ENCODE data around the gene MAN1C1.

DNA sequence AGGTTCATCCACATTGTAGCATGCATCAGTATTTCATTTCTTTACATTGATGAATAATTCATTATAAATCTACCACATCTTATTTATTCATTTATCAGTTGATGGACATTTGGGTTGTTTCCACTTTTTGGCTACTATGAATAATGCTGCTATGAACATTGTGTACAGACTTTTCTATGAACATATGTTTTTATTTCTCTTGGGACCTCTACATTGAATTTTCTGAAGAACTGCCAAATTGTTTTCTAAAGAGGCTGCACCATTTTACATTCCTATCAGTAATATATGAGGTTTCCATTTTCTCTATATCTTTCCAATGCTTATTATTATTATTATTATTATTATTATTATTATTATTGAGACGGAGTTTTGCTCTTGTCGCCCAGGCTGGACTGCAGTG is 102.1 kb downstream of the MAN1C1 start:
- TF ChIP-seq, protein P1, sequence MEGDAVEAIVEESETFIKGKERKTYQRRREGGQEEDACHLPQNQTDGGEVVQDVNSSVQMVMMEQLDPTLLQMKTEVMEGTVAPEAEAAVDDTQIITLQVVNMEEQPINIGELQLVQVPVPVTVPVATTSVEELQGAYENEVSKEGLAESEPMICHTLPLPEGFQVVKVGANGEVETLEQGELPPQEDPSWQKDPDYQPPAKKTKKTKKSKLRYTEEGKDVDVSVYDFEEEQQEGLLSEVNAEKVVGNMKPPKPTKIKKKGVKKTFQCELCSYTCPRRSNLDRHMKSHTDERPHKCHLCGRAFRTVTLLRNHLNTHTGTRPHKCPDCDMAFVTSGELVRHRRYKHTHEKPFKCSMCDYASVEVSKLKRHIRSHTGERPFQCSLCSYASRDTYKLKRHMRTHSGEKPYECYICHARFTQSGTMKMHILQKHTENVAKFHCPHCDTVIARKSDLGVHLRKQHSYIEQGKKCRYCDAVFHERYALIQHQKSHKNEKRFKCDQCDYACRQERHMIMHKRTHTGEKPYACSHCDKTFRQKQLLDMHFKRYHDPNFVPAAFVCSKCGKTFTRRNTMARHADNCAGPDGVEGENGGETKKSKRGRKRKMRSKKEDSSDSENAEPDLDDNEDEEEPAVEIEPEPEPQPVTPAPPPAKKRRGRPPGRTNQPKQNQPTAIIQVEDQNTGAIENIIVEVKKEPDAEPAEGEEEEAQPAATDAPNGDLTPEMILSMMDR (IDR thresholded peaks at IDR 0.05; ENCODE audit: low read depth, low read length) = no peak
- TF ChIP-seq POLR2A (IDR thresholded peaks at IDR 0.05; ENCODE audit: extremely low read depth, insufficient read length) = no peak
- TF ChIP-seq, protein P2, sequence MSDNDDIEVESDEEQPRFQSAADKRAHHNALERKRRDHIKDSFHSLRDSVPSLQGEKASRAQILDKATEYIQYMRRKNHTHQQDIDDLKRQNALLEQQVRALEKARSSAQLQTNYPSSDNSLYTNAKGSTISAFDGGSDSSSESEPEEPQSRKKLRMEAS (IDR thresholded peaks at IDR 0.05; ENCODE audit: low read depth, low read length) = no peak

Measured in NB4 (cell line).